Mucosa of stomach (tissue), 1 donor: ENCODE measurements around the gene CUEDC2.

Experiments
- H3K27me3 ChIP-seq: one replicate; pipeline ENCODE4 v1.7.0; 2013; ENCODE audit warnings: mild to moderate bottlenecking, low read length; ENCODE audit not compliant: control insufficient read depth, insufficient read depth
- H3K36me3 ChIP-seq: one replicate; pipeline ENCODE4 v1.7.0; 2013; ENCODE audit warnings: low read length; ENCODE audit not compliant: control insufficient read depth, insufficient read depth
- H3K4me1 ChIP-seq: one replicate; pipeline ENCODE4 v1.7.0; 2013; ENCODE audit warnings: mild to moderate bottlenecking, low read length; ENCODE audit not compliant: control insufficient read depth, insufficient read depth
- H3K4me3 ChIP-seq: one replicate; pipeline ENCODE4 v1.7.0; 2013; ENCODE audit warnings: low read length
- H3K9ac ChIP-seq: one replicate; pipeline ENCODE4 v1.7.0; 2013; ENCODE audit warnings: mild to moderate bottlenecking, low read length, moderate library complexity
- H3K9me3 ChIP-seq: one replicate; pipeline ENCODE4 v1.7.0; 2013; ENCODE audit warnings: mild to moderate bottlenecking, low read length, moderate library complexity; ENCODE audit not compliant: control insufficient read depth
- donor health status: Pancreatic carcinoma.

Gene CUEDC2

GRCh38 chr10:102403115-102403514 is 29.3 kb downstream of the CUEDC2 start:
- Histone ChIP-seq H3K4me1 (peaks cover 13% of the 10 kb centered on the region), H3K27me3 (peaks cover 12% of the 10 kb centered on the region), H3K36me3 (peaks cover 2% of the 10 kb centered on the region), H3K9ac (no peak overlapping the region), H3K9me3 (no peaks in the 10 kb centered on the region), H3K4me3 (no peak overlapping the region)

- H3K4me1 ChIP-seq: peaks cover 13% of the 10 kb centered on the region
- H3K4me3 ChIP-seq: no peak overlapping the region
- peaks cover 6% of the 10 kb centered on the region for H3K27me3 ChIP-seq
- peaks cover 2% of the 10 kb centered on the region for H3K36me3 ChIP-seq
- no peak overlapping the region for H3K9ac ChIP-seq
- H3K9me3 ChIP-seq: no peaks in the 10 kb centered on the region
Observed at GRCh38 chr10:102402512-102402896, 29.9 kb downstream of the CUEDC2 start.

- peaks cover 2% of the 10 kb centered on the region for H3K36me3 ChIP-seq
- H3K27me3 ChIP-seq: no peaks in the 10 kb centered on the region
- H3K4me3 ChIP-seq: no peak overlapping the region
- no peaks in the 10 kb centered on the region for H3K9me3 ChIP-seq
- peaks cover 13% of the 10 kb centered on the region for H3K4me1 ChIP-seq
- H3K9ac ChIP-seq: no peak overlapping the region
Observed at GRCh38 chr10:102401735-102402511, 30.5 kb downstream of the CUEDC2 start.

GRCh38 chr10:102401342-102401654 is 31.1 kb downstream of the CUEDC2 start:
- H3K4me1 ChIP-seq: peaks cover 18% of the 10 kb centered on the region
- no peak overlapping the region for H3K9ac ChIP-seq
- no peaks in the 10 kb centered on the region for H3K9me3 ChIP-seq
- H3K4me3 ChIP-seq: no peak overlapping the region
- peaks cover 2% of the 10 kb centered on the region for H3K36me3 ChIP-seq
- H3K27me3 ChIP-seq: no peaks in the 10 kb centered on the region

- no peak overlapping the region for H3K9ac ChIP-seq
- H3K4me3 ChIP-seq: no peak overlapping the region
- no peaks in the 10 kb centered on the region for H3K9me3 ChIP-seq
- H3K36me3 ChIP-seq: peaks cover 2% of the 10 kb centered on the region
- H3K27me3 ChIP-seq: no peaks in the 10 kb centered on the region
- H3K4me1 ChIP-seq: peaks cover 23% of the 10 kb centered on the region
Observed at GRCh38 chr10:102400598-102401341, 31.6 kb downstream of the CUEDC2 start.

GRCh38 chr10:102400076-102400475 is 32.3 kb downstream of the CUEDC2 start:
- no peaks in the 10 kb centered on the region for H3K9me3 ChIP-seq

GRCh38 chr10:102399217-102400021 is 33.0 kb downstream of the CUEDC2 start:
- Histone ChIP-seq H3K4me1 (peaks cover 24% of the 10 kb centered on the region), H3K36me3 (peaks cover 2% of the 10 kb centered on the region), H3K4me3 (peak overlapping the region; percentile 19), H3K27me3 (no peaks in the 10 kb centered on the region), H3K9me3 (no peaks in the 10 kb centered on the region), H3K9ac (peak overlapping the region; percentile 1)

More at GRCh38 chr10:102400076-102400475, 32.3 kb downstream of the CUEDC2 start:
- Histone ChIP-seq H3K36me3 (peaks cover 2% of the 10 kb centered on the region), H3K4me3 (no peak overlapping the region), H3K27me3 (no peaks in the 10 kb centered on the region), H3K9ac (peak overlapping the region; percentile 1), H3K4me1 (peaks cover 24% of the 10 kb centered on the region)

- peaks cover 22% of the 10 kb centered on the region for H3K4me1 ChIP-seq
- no peaks in the 10 kb centered on the region for H3K27me3 ChIP-seq
- no peaks in the 10 kb centered on the region for H3K9me3 ChIP-seq
- peaks cover 2% of the 10 kb centered on the region for H3K36me3 ChIP-seq
- H3K4me3 ChIP-seq: no peak overlapping the region
- no peak overlapping the region for H3K9ac ChIP-seq
Observed at GRCh38 chr10:102398172-102399020, 34.0 kb downstream of the CUEDC2 start.

GRCh38 chr10:102397222-102398171 is 34.9 kb downstream of the CUEDC2 start:
- peak overlapping the region; percentile 71 for H3K9ac ChIP-seq
- peaks cover 2% of the 10 kb centered on the region for H3K36me3 ChIP-seq
- H3K9me3 ChIP-seq: no peaks in the 10 kb centered on the region
- H3K4me1 ChIP-seq: peaks cover 21% of the 10 kb centered on the region
- no peak overlapping the region for H3K4me3 ChIP-seq
- H3K27me3 ChIP-seq: no peaks in the 10 kb centered on the region

GRCh38 chr10:102396730-102397151 is 35.6 kb downstream of the CUEDC2 start:
- peak overlapping the region; percentile 80 for H3K4me3 ChIP-seq
- H3K9me3 ChIP-seq: no peaks in the 10 kb centered on the region
- no peaks in the 10 kb centered on the region for H3K27me3 ChIP-seq
- peaks cover 2% of the 10 kb centered on the region for H3K36me3 ChIP-seq
- H3K9ac ChIP-seq: peak overlapping the region; percentile 71
- peaks cover 21% of the 10 kb centered on the region for H3K4me1 ChIP-seq
